B cell (primary cell): ENCODE measurements around the gene SAPCD2. TPM values are rescaled to one million over a fixed set of nuclear protein-coding genes. Genes with fewer than 3 reads are reported as not detected.

Experiments
- ATAC-seq: fragments of 200-7000 bp; cut with Tn5 transposase; one replicate; pipeline ENCODE4 v1.10.0; 2021; ENCODE audit warnings: low read depth, mild to moderate bottlenecking, moderate number of reproducible peaks, moderate library complexity
- CTCF ChIA-PET: fragments of 350-600 bp; sonication (Branson Sonifier 250); formaldehyde crosslinking; loops from one replicate; lab custom pipeline; 2021; ENCODE audit warnings: antibody characterized with exemption, inconsistent platforms; lab: Charles Lee
- POLR2A ChIA-PET: fragments of 350-600 bp; sonication (Branson Sonifier 250); formaldehyde crosslinking; loops from one replicate; lab custom pipeline; 2021; ENCODE audit warnings: antibody characterized with exemption; lab: Charles Lee
- DNase-seq: peaks from one replicate; pipeline ENCODE4 v3.0.0; 2013
- H2AFZ ChIP-seq: 2 replicates; pipeline ENCODE4 v1.6.1; 2012; ENCODE audit warnings: mild to moderate bottlenecking, low read depth, low read length; ENCODE audit not compliant: insufficient read depth, poor library complexity, severe bottlenecking
- H3K27ac ChIP-seq, 2 donors: 1 replicate in 1 of 2; 2 replicates in 1 of 2; pipeline ENCODE4 v1.5.1; 2012 to 2013; ENCODE audit warnings: low read length in 2 of 2, mild to moderate bottlenecking in 2 of 2, moderate library complexity in 1 of 2
- H3K27me3 ChIP-seq, 4 experiments: fragments of 200-600 bp in 1 of 4; sonication (generic) in 1 of 4; replicated peaks in 1 of 4; 1 replicate in 2 of 4; 2 replicates in 2 of 4; pipeline versions ENCODE4 v1.6.1 to v1.7.0; 2013 to 2016; ENCODE audit warnings: low read length in 3 of 4, mild to moderate bottlenecking in 2 of 4, mixed read lengths in 1 of 4, moderate library complexity in 1 of 4; ENCODE audit not compliant: insufficient read depth in 4 of 4, control insufficient read depth in 3 of 4; ENCODE audit errors: control extremely low read depth in 1 of 4
- H3K36me3 ChIP-seq, 2 experiments: replicated peaks in 1 of 2; 1 replicate in 1 of 2; 2 replicates in 1 of 2; pipeline versions ENCODE4 v1.6.1 to v1.7.1; 2013; ENCODE audit warnings: low read length in 1 of 2; ENCODE audit not compliant: insufficient read depth in 2 of 2, control insufficient read depth in 1 of 2; ENCODE audit errors: control extremely low read depth in 1 of 2, extremely low read depth in 1 of 2
- H3K4me1 ChIP-seq, 2 donors: fragments of 200-600 bp in 1 of 2; sonication (generic) in 1 of 2; 1 replicate in 1 of 2; 2 replicates in 1 of 2; pipeline versions ENCODE4 v1.5.1 to v1.6.1; 2013 to 2017; ENCODE audit warnings: low read length in 2 of 2; ENCODE audit not compliant: control insufficient read depth in 2 of 2, insufficient read depth in 2 of 2
- H3K4me2 ChIP-seq: replicated peaks from 2 replicates; pipeline ENCODE3; 2012; ENCODE audit warnings: mild to moderate bottlenecking, low read depth, low read length; ENCODE audit not compliant: poor library complexity, severe bottlenecking
- H3K4me3 ChIP-seq, 5 experiments: fragments of 200-600 bp in 1 of 5; sonication (generic) in 1 of 5; 1 replicate in 3 of 5; 2 replicates in 2 of 5; pipeline versions ENCODE4 v1.5.1 to v1.7.0; 2011 to 2016; ENCODE audit warnings: low read length in 4 of 5, mild to moderate bottlenecking in 4 of 5, low read depth in 2 of 5, control low read depth in 1 of 5, moderate library complexity in 1 of 5; ENCODE audit not compliant: insufficient read depth in 1 of 5; ENCODE audit errors: control extremely low read depth in 1 of 5, extremely low read depth in 1 of 5
- H3K79me2 ChIP-seq: fragments of 200-600 bp; sonication (generic); one replicate; pipeline ENCODE4 v1.6.0; 2016; ENCODE audit warnings: low read length; ENCODE audit not compliant: control insufficient read depth, insufficient read depth
- H3K9ac ChIP-seq: fragments of 200-600 bp; sonication (generic); 2 replicates; pipeline ENCODE4 v1.6.1; 2017; ENCODE audit warnings: mild to moderate bottlenecking, low read length, moderate library complexity
- H3K9me3 ChIP-seq, 3 donors: one replicate each; pipeline versions ENCODE4 v1.6.1 to v1.7.1; 2013; ENCODE audit warnings: low read length in 2 of 3; ENCODE audit not compliant: control insufficient read depth in 2 of 3, insufficient read depth in 1 of 3; ENCODE audit errors: control extremely low read depth in 1 of 3
- H4K20me1 ChIP-seq: 2 replicates; pipeline ENCODE4 v1.6.0; 2012; ENCODE audit warnings: mild to moderate bottlenecking, low read length; ENCODE audit not compliant: insufficient read depth, control insufficient read depth, poor library complexity, severe bottlenecking
- H3K27ac Mint-ChIP-seq: one replicate; pipeline ENCODE4 v1.8.0; 2021; ENCODE audit warnings: mixed read lengths
- H3K27me3 Mint-ChIP-seq: one replicate; pipeline ENCODE4 v1.8.0; 2021; ENCODE audit warnings: mixed read lengths
- H3K4me1 Mint-ChIP-seq: one replicate; pipeline ENCODE4 v1.8.0; 2021; ENCODE audit warnings: mixed read lengths
- H3K4me3 Mint-ChIP-seq: one replicate; pipeline ENCODE4 v1.8.0; 2021; ENCODE audit warnings: mixed read lengths
- H3K9me3 Mint-ChIP-seq: one replicate; pipeline ENCODE4 v1.8.0; 2022; ENCODE audit warnings: mixed read lengths; ENCODE audit not compliant: insufficient read depth
- CTCF ChIP-seq: fragments of 200-600 bp; IDR thresholded peaks from one replicate; pipeline ENCODE4 v1.8.0; 2022; ENCODE audit warnings: antibody characterized with exemption, mild to moderate bottlenecking
- EZH2 ChIP-seq: IDR thresholded peaks from 2 replicates; pipeline ENCODE4 v1.6.1; 2012; ENCODE audit warnings: borderline replicate concordance, low read depth, mild to moderate bottlenecking, moderate library complexity, low read length; ENCODE audit not compliant: insufficient read depth, poor library complexity, severe bottlenecking
- WGBS: methylation state at CpG from one replicate; pipeline ENCODE4 v1.1.5; 2013; ENCODE audit warnings: missing lambda C conversion rate; ENCODE audit not compliant: insufficient coverage; 5-methylcytosine and 5-hydroxymethylcytosine counted together
- intact Hi-C: fragments of 100-400 bp; cut with micrococcal nuclease; formaldehyde crosslinking; loops from one replicate; pipeline ENCODE4 v1.10.0; 2022
- polyA plus RNA-seq: library from polyadenylated mRNA; depleted of rRNA; stranded (reverse); fragments of >200 nt; gene quantifications from 2 replicates; pipeline ENCODE4 v1.2.3, GENCODE V29; 2012
- total RNA-seq, 2 donors: library from RNA; stranded (reverse); fragments of 120-200 nt in 1 of 2; gene quantifications; 1 replicate in 1 of 2; 2 replicates in 1 of 2; pipeline versions ENCODE4 v1.2.3 to v1.2.4, GENCODE V29; 2013 to 2022

The SAPCD2 gene
- total and polyA plus RNA-seq, 2 donors (not counting 1 experiment from before 2014, with no cell fraction given), result 0.39 to 0.69 TPM

DNA sequence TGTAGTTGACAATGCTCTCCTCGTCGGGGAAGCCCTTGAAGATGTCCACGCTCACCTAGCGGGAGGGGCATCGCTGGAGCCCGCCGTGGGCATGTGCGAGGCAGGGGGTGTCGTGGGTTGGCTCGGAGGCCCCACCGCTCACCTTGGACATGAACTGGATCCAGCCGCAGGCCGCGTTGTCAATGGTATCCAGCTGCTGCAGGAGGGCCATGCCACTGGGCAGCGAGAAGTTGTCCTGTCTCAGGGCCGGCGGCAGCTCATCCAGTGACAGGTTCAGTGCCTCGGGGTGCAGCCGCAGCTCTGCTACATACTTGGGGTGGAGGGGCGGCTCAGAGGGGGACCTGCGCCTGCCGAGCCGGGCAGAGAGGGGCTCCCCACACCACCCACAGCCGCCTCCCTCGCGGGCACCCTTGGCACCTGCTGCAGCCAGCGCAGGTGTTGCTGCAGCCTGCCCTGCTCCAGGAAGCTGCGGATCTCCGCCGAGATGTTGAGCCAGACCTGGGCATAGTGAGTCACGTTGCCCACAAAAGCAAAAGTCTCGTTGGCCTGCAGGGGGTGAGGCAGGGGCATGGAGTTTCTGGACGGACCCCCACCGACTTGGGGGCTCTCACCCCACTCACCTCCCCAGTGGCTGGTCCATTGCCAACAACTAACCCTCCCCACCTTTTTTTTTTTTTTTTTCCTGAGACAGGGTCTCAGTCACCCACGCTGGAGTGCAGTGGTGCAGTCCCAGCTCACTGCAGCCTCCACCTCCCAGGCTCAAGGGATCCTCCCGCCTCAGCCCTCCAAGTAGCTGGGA, 51.4 kb downstream of the SAPCD2 start:
- ChIA-PET CTCF (interaction anchor here (1.4 to 1.6 kb wide), 2 partner anchors 10 to 28 kb away, joined by 5 read pairs; no protein-coding TSS in a partner anchor), POLR2A (no interaction called here)
- no peaks in the 10 kb centered on the region for H3K27me3 Mint-ChIP-seq
- no peak overlapping the region for H3K27ac Mint-ChIP-seq
- no peaks in the 10 kb centered on the region for H3K4me1 Mint-ChIP-seq
- Histone ChIP-seq H3K9me3 (peaks cover 0 to 9% (median 0%) of the 10 kb centered on the region in 3 donors), H3K27ac (no peak overlapping the region), H3K9ac (no peak overlapping the region), H3K4me2 (no peak overlapping the region), H3K36me3 (peaks cover 0 to 5% of the 10 kb centered on the region in 2 experiments), H3K4me1 (no peaks in the 10 kb centered on the region), H2AFZ (no peak overlapping the region), H3K27me3 (no peaks in the 10 kb centered on the region), H3K4me3 (no peak overlapping the region), H3K79me2 (no peaks in the 10 kb centered on the region), H4K20me1 (no peaks in the 10 kb centered on the region)
- TF ChIP-seq CTCF, result no peak
- no peak for TF ChIP-seq EZH2
- no peak for ATAC-seq
- DNase-seq, result no peak
- WGBS, result 92% methylated on average over 32 of the region's 36 CpGs
- no peak overlapping the region for H3K4me3 Mint-ChIP-seq
- no peaks in the 10 kb centered on the region for H3K9me3 Mint-ChIP-seq
- intact Hi-C loops, result no loop called here
